GM23338 (cell line): ENCODE measurements around the gene PGP.

Source experiments
- CTCF ChIP-seq, 2 experiments: fragments of 200-600 bp in 1 of 2; sonication (generic) in 1 of 2; conservative IDR thresholded peaks; 2 replicates each; pipeline versions ENCODE4 v1.5.1 to v1.6.1; 2016 to 2017; ENCODE audit warnings: antibody characterized with exemption in 2 of 2, low read depth in 2 of 2, mild to moderate bottlenecking in 2 of 2, moderate library complexity in 1 of 2
- EZH2 ChIP-seq: fragments of 200-600 bp; sonication (generic); IDR thresholded peaks from one replicate; pipeline ENCODE4 v1.8.0; 2017; ENCODE audit warnings: antibody characterized with exemption, mild to moderate bottlenecking, low read depth; ENCODE audit not compliant: unreplicated experiment
- POLR2AphosphoS5 ChIP-seq: IDR thresholded peaks from 2 replicates; pipeline ENCODE4 v1.6.1; 2016; ENCODE audit warnings: antibody characterized with exemption, low read depth
- REST ChIP-seq: IDR thresholded peaks from one replicate; pipeline ENCODE4 v1.6.1; 2018; ENCODE audit warnings: antibody characterized with exemption; ENCODE audit not compliant: unreplicated experiment

GRCh38 chr16:2237102-2237482 is 22.5 kb upstream of the PGP start:
- no peak for TF ChIP-seq EZH2
- TF ChIP-seq POLR2AphosphoS5: no peak
- TF ChIP-seq CTCF (conservative IDR thresholded peaks at IDR 0.05; ENCODE audit: low read depth in 2 of 2): no peak
- no peak for TF ChIP-seq REST
